H9 (cell line): Measurements from ENCODE around the gene MIGA2. TPM values are rescaled to one million over a fixed set of nuclear protein-coding genes. Genes with fewer than 3 reads are reported as not detected.

Source experiments
- DNase-seq: peaks from one replicate; pipeline ENCODE4 v3.0.0-alpha.2; 2017
- H2AFZ ChIP-seq: one replicate; pipeline ENCODE4 v1.6.1; 2013; ENCODE audit warnings: mild to moderate bottlenecking, low read length, control low read depth, moderate library complexity
- H2AK5ac ChIP-seq: 2 replicates; pipeline ENCODE4 v1.6.1; 2013; ENCODE audit warnings: low read length, control low read depth, mixed read lengths; ENCODE audit not compliant: insufficient read length
- H2BK120ac ChIP-seq: one replicate; pipeline ENCODE4 v1.6.1; 2013; ENCODE audit warnings: low read depth, mild to moderate bottlenecking, low read length, control low read depth, inconsistent platforms; ENCODE audit not compliant: poor library complexity, severe bottlenecking
- H2BK12ac ChIP-seq: 2 replicates; pipeline ENCODE4 v1.6.1; 2013; ENCODE audit warnings: low read length, control low read depth, mixed read lengths, low read depth; ENCODE audit not compliant: insufficient read length
- H2BK15ac ChIP-seq: 2 replicates; pipeline ENCODE4 v1.6.1; 2013; ENCODE audit warnings: low read depth, low read length, control low read depth
- H2BK20ac ChIP-seq: one replicate; pipeline ENCODE4 v1.6.1; 2013; ENCODE audit warnings: low read depth, mild to moderate bottlenecking, low read length, control low read depth, inconsistent platforms; ENCODE audit not compliant: poor library complexity, severe bottlenecking
- H2BK5ac ChIP-seq: 2 replicates; pipeline ENCODE4 v1.6.1; 2013; ENCODE audit warnings: low read length, control low read depth, mixed read lengths; ENCODE audit not compliant: insufficient read length
- H3K14ac ChIP-seq: 2 replicates; pipeline ENCODE4 v1.6.1; 2013; ENCODE audit warnings: low read length, control low read depth; ENCODE audit not compliant: insufficient read depth
- H3K18ac ChIP-seq: 2 replicates; pipeline ENCODE4 v1.6.1; 2013; ENCODE audit warnings: low read depth, mild to moderate bottlenecking, mixed read lengths, low read length, control low read depth; ENCODE audit not compliant: insufficient read length
- H3K23ac ChIP-seq: 2 replicates; pipeline ENCODE4 v1.6.1; 2013; ENCODE audit warnings: low read length, control low read depth, mixed read lengths, low read depth; ENCODE audit not compliant: insufficient read length
- H3K23me2 ChIP-seq: 2 replicates; pipeline ENCODE4 v1.6.1; 2013; ENCODE audit warnings: low read depth, mild to moderate bottlenecking, mixed read lengths, low read length, control low read depth; ENCODE audit not compliant: insufficient read length, poor library complexity, severe bottlenecking
- H3K27ac ChIP-seq: 2 replicates; pipeline ENCODE4 v1.5.1; 2013; ENCODE audit warnings: low read length, control low read depth, mixed read lengths, low read depth; ENCODE audit not compliant: insufficient read length
- H3K27me3 ChIP-seq: 2 replicates; pipeline ENCODE4 v1.6.1; 2013; ENCODE audit warnings: low read length, control low read depth, inconsistent platforms; ENCODE audit not compliant: insufficient read depth
- H3K4ac ChIP-seq: 2 replicates; pipeline ENCODE4 v1.6.1; 2013; ENCODE audit warnings: low read depth, mild to moderate bottlenecking, control low read depth, inconsistent platforms, low read length, moderate library complexity
- H3K4me1 ChIP-seq: 2 replicates; pipeline ENCODE4 v1.6.1; 2013; ENCODE audit warnings: low read length, control low read depth, inconsistent platforms; ENCODE audit not compliant: insufficient read depth
- H3K4me2 ChIP-seq: 2 replicates; pipeline ENCODE4 v1.6.1; 2013; ENCODE audit warnings: low read length, control low read depth, mixed read lengths; ENCODE audit not compliant: insufficient read length, insufficient read depth
- H3K56ac ChIP-seq: 2 replicates; pipeline ENCODE4 v1.6.1; 2013; ENCODE audit warnings: low read depth, mild to moderate bottlenecking, mixed read lengths, low read length, control low read depth; ENCODE audit not compliant: insufficient read length
- H3K79me1 ChIP-seq: 2 replicates; pipeline ENCODE4 v1.6.1; 2013; ENCODE audit warnings: low read depth, mild to moderate bottlenecking, moderate library complexity, low read length, control low read depth, inconsistent platforms; ENCODE audit not compliant: insufficient read depth, poor library complexity, severe bottlenecking
- H3K79me2 ChIP-seq: 2 replicates; pipeline ENCODE4 v1.6.1; 2013; ENCODE audit warnings: low read length, control low read depth, inconsistent platforms; ENCODE audit not compliant: insufficient read depth
- H3K9ac ChIP-seq: 2 replicates; pipeline ENCODE4 v1.6.1; 2013; ENCODE audit warnings: low read length, control low read depth, mixed read lengths; ENCODE audit not compliant: insufficient read length; ENCODE audit errors: extremely low read depth
- H3K9me3 ChIP-seq: one replicate; pipeline ENCODE4 v1.6.1; 2013; ENCODE audit warnings: low read depth, low read length, inconsistent platforms; ENCODE audit not compliant: control insufficient read depth
- H3T11ph ChIP-seq: one replicate; pipeline ENCODE4 v1.6.1; 2013; ENCODE audit warnings: mild to moderate bottlenecking, low read length, control low read depth, inconsistent platforms
- H4K20me1 ChIP-seq: one replicate; pipeline ENCODE4 v1.6.1; 2013; ENCODE audit not compliant: control insufficient read depth, insufficient read length, insufficient read depth
- H4K5ac ChIP-seq: 2 replicates; pipeline ENCODE4 v1.6.1; 2013; ENCODE audit warnings: low read depth, mild to moderate bottlenecking, mixed read lengths, low read length, control low read depth; ENCODE audit not compliant: insufficient read length
- H4K8ac ChIP-seq: replicated peaks from 2 replicates; pipeline ENCODE4 v1.6.1; 2013; ENCODE audit warnings: low read length, control low read depth, mixed read lengths, low read depth; ENCODE audit not compliant: insufficient read length
- H4K91ac ChIP-seq: 2 replicates; pipeline ENCODE4 v1.6.1; 2013; ENCODE audit warnings: low read depth, mild to moderate bottlenecking, moderate library complexity, mixed read lengths, low read length, control low read depth; ENCODE audit not compliant: insufficient read length
- H3K27ac Mint-ChIP-seq, 3 experiments: 2 replicates in 2 of 3; 3 replicates in 1 of 3; pipeline ENCODE4 v1.8.0; 2020 to 2021; ENCODE audit warnings: mixed read lengths in 3 of 3, mild to moderate bottlenecking in 1 of 3, moderate library complexity in 1 of 3
- H3K27me3 Mint-ChIP-seq: 2 replicates; pipeline ENCODE4 v1.8.0; 2021; ENCODE audit warnings: low read depth, mild to moderate bottlenecking, moderate library complexity, mixed read lengths
- H3K36me3 Mint-ChIP-seq, 3 experiments: 2 replicates in 2 of 3; 3 replicates in 1 of 3; pipeline ENCODE4 v1.8.0; 2020 to 2021; ENCODE audit warnings: low read depth in 3 of 3, mixed read lengths in 3 of 3; ENCODE audit not compliant: insufficient read depth in 1 of 3
- H3K4me1 Mint-ChIP-seq, 2 experiments: 2 replicates each; pipeline ENCODE4 v1.8.0; 2020; ENCODE audit warnings: mixed read lengths in 2 of 2
- H3K4me3 Mint-ChIP-seq, 2 experiments: 2 replicates in 1 of 2; 3 replicates in 1 of 2; pipeline ENCODE4 v1.8.0; 2020 to 2021; ENCODE audit warnings: mild to moderate bottlenecking in 2 of 2, mixed read lengths in 2 of 2, moderate library complexity in 1 of 2
- H3K9me3 Mint-ChIP-seq, 2 experiments: 2 replicates in 1 of 2; 3 replicates in 1 of 2; pipeline ENCODE4 v1.8.0; 2020; ENCODE audit warnings: mild to moderate bottlenecking in 2 of 2, mixed read lengths in 2 of 2, moderate library complexity in 1 of 2
- WGBS: extraction: QIAGEN DNeasy Blood & Tissue Kit; methylation state at CpG from one replicate; pipeline ENCODE4 v1.1.7; 2013; ENCODE audit warnings: missing lambda C conversion rate, low lambda C conversion rate, mixed read lengths; ENCODE audit not compliant: insufficient read length; ENCODE audit errors: extremely low coverage; 5-methylcytosine and 5-hydroxymethylcytosine counted together
- total RNA-seq: library from RNA; stranded (reverse); gene quantifications from 2 replicates; pipeline ENCODE4 v1.2.1, GENCODE V29; 2021
- TF ChIP-seq, protein P1 (sequence below): fragments of 200-600 bp; sonication (generic); conservative IDR thresholded peaks from 3 replicates; pipeline ENCODE4 v1.8.0; 2021; ENCODE audit warnings: antibody characterized with exemption, mild to moderate bottlenecking

MIGA2 gene
- total RNA-seq, 1 experiment from 2014 or later, result 37.8 TPM

DNA sequence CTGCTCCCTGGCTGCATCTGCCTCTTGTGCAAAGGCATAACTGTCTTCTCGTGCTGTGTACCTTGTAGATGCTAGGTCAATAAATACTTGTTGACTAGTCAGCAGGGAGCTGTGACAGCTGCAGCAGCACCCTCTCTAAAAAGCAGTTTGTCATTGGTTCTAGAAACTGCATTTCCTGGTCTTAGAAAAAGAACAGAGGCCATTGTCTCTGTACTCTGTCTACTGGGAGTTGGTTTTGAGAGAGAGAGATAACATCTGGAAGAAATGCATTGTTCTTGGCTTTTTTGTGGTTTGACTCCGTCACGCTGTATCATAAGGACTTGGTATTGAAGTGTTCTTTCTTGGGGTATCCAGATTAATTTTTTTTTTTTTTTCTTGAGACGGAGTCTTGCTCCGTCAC is 40.6 kb upstream of the MIGA2 start:
- no peaks in the 10 kb centered on the region for H3K23me2 ChIP-seq
- H4K8ac ChIP-seq, result no peak overlapping the region
- H3K9ac ChIP-seq, result no peak overlapping the region
- H3K56ac ChIP-seq, result no peak overlapping the region
- H3K4me2 ChIP-seq, result no peak overlapping the region
- no peaks in the 10 kb centered on the region for H4K20me1 ChIP-seq
- H2BK12ac ChIP-seq, result no peak overlapping the region
- H3K14ac ChIP-seq, result no peak overlapping the region
- no peaks in the 10 kb centered on the region for H3K9me3 Mint-ChIP-seq
- no peak overlapping the region for H3K4me3 Mint-ChIP-seq
- H3K23ac ChIP-seq, result no peak overlapping the region
- no peak overlapping the region for H3K27ac ChIP-seq
- no peaks in the 10 kb centered on the region for H3K4me1 Mint-ChIP-seq
- H4K5ac ChIP-seq, result no peak overlapping the region
- TF ChIP-seq, protein P1, sequence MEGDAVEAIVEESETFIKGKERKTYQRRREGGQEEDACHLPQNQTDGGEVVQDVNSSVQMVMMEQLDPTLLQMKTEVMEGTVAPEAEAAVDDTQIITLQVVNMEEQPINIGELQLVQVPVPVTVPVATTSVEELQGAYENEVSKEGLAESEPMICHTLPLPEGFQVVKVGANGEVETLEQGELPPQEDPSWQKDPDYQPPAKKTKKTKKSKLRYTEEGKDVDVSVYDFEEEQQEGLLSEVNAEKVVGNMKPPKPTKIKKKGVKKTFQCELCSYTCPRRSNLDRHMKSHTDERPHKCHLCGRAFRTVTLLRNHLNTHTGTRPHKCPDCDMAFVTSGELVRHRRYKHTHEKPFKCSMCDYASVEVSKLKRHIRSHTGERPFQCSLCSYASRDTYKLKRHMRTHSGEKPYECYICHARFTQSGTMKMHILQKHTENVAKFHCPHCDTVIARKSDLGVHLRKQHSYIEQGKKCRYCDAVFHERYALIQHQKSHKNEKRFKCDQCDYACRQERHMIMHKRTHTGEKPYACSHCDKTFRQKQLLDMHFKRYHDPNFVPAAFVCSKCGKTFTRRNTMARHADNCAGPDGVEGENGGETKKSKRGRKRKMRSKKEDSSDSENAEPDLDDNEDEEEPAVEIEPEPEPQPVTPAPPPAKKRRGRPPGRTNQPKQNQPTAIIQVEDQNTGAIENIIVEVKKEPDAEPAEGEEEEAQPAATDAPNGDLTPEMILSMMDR, result no peak
- H3K79me1 ChIP-seq, result no peaks in the 10 kb centered on the region
- H4K91ac ChIP-seq, result no peak overlapping the region
- no peak overlapping the region for H2AK5ac ChIP-seq
- H3K36me3 Mint-ChIP-seq, result peaks cover 65 to 85% (median 81%) of the 10 kb centered on the region in 3 experiments; a peak in 6 of 7 replicates
- H3K27me3 ChIP-seq, result no peaks in the 10 kb centered on the region
- no peaks in the 10 kb centered on the region for H3K9me3 ChIP-seq
- no peaks in the 10 kb centered on the region for H3K27me3 Mint-ChIP-seq
- no peak overlapping the region for H2AFZ ChIP-seq
- no peak for DNase-seq
- H2BK15ac ChIP-seq, result no peak overlapping the region
- no peak overlapping the region for H2BK120ac ChIP-seq
- no peak overlapping the region for H2BK5ac ChIP-seq
- H3T11ph ChIP-seq, result no peak overlapping the region
- H3K79me2 ChIP-seq, result no peaks in the 10 kb centered on the region
- H2BK20ac ChIP-seq, result no peak overlapping the region
- H3K4me1 ChIP-seq, result no peaks in the 10 kb centered on the region
- H3K18ac ChIP-seq, result no peak overlapping the region
- WGBS, result no CpG with 5 or more reads among the region's 5 CpGs
- H3K4ac ChIP-seq, result no peak overlapping the region
- H3K27ac Mint-ChIP-seq, result peak overlapping the region in 1 of 3 experiments; percentile 59; a peak in 1 of 7 replicates
